ENCODE measurements around the gene NACAD.
"Not testable (repeated sequence)": the region's sequence is repeated elsewhere in the genome, so short reads cannot be mapped to it uniquely, and the experiment has no call there.

NACAD gene

DNA sequence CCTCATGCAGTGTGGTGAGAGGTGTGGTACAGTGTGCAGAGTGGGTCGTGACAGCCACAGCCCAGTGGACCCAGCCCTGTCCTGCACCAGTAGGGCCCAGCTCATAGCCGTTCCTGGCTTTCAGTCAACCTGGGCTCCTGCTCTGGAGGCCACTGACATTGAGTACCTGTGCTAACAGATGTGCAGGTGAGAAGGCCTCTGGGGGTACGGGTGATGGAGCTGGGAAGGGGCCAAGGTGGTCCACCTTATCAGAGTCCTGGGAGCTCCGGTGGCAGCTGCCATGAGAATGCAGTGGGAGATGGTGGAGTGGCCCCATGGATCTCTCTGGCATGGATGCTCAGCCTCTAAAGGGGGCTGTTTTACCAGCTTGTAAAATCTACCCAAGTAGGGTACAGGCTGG is 28.8 kb upstream of the NACAD start:
- DNase-seq (ENCODE audit: low read depth, low spot score) = no peak

DNA sequence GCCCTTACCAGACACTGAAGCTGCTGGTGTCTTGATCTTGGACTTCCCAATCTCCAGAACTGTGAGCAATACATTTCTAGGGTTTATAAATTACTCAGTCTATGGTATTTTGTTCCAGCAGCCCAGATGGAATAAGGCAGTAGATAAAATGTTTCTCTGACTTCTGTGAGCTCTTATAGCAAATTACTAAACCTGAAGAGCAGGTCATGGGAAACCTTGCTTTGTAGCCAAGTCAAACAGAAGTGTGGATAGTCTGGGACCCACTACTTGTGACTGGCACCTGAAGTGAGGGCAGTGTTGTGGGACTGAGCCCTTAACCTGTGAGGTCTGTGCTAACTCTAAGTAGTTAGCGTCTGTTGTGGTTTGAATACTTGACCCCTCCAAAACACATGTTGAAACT is 27.3 kb upstream of the NACAD start:
- no peak for DNase-seq (ENCODE audit: low read depth, low spot score)

DNA sequence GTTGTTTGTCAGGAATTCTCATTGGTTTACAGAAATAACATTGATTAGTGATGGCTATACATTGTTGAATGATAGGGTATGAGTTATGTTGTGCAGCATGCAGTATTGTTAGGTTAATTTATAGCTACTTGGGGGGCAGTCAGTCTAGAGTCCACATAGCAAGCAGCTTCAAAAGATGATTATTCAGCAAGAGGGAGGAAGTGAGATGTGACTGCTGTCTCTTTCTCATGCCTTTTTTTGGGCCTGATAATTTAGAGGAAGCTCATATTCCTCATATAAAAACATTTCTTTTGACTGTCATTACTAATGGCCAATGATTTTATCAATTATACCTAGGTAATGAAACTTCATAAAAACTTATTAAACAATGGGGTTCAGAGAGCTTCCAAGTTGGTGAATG is 26.2 kb upstream of the NACAD start:
- no peak for DNase-seq (ENCODE audit: low read depth, low spot score)

DNA sequence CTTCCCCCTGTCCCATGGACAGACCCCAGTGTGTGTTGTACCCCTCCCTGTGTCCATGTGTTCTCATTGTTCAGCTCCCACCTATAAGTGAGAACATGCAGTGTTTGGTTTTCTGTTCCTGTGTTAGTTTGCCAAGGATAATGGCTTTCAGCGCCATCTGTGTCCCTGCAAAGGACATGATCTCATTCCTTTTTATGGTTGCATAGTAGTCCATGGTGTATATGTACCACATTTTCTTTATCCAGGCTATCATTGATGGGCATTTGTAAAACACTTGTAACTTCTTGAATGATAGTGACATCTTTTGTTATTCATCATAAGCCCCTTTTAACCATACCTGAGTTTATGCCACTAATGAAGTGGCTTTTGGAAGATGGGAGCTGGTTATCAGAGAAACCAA is 25.5 kb upstream of the NACAD start:
- not testable (repeated sequence) for DNase-seq (ENCODE audit: low read depth, low spot score)

DNA sequence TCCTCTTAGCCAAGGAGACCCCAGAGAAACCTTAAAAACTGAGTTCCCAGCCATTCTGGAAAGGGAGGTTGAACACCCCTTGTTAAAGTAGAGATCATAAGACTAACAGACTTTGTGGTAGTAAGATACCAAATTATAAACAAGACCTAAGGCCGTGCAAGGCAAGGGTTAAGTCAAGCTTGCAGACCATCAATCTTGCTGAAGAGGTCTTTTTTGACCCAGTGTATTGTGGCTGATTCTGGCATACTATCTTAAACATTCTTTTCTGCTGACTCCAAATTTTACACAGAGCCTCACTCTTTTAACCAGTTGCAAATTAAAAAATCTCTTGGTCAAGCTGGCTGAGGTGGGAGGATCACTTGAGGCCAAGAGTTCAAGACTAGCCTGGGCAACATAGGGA is 23.9 kb upstream of the NACAD start:
- DNase-seq (ENCODE audit: low read depth, low spot score) = peak; percentile 46

DNA sequence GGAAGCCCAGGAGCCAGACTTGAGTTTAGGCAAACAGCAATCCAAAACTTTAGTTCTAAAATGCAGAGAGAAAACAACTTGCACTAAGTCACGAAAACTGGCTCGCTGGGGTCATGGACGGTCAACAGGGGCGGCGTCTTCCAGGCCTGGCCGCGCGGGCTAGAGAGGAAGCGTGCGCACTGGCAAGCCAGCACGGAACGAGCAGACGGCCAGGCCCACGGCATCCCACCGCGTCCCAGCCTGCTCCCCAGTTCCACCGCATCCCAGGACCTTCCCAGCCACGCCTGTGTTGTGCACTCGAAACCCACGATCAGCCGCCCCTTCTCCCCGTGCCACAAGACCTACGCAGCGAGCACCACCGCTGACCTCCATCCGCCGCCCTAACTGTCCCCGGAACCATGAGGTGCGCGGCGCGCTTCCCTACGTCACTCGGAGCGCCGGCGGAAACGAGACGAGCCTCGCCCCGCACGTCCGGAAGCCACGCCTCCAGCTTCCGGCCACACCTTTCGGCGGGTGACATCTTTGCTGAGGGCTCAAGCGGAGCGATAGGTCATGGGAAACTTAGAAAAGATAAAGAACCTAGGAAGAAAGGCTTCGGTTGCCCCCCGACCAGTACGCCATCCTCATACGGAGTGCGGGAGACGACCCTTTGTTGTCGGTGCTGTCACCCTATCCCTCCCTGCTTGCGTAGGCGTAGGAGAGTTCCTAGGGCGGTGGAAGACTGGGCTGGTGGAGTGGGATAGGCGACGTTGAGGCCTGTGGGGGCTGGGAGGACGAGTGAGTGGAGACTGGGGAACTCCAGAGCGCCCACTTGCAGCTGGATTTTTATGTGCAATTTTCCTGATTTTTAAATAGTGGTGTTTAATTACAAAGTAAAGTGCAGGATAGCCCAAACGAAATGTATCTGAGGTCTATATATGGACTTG is 22.8 kb upstream of the NACAD start, which contains the start of gene TBRG4:
TSS of gene TBRG4 (minus strand) at position 400 of the 926 bp plus-strand sequence. CDS start 2,460 bp downstream, outside the sequence.
- peak; percentile 98 for DNase-seq (ENCODE audit: low read depth, low spot score)

DNA sequence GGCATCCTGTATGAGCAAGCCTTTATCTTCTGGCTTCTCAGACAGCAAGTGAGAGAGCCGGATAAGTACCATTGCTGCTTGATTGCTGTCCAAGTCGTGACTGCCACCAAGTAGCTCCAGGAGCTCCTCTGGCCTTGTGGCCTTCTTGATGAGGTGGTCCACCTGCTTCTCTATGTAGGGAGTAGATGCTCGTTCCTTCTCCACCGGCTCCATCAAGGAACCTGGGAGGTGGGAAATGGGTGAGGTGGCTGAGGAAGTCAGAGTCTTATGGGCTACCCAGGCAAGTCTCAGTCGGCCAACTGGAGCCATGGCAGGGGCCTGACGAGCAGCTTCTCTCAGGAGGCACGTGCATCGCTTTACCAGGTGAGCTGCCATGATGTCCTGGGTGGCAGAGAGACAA is 20.1 kb upstream of the NACAD start:
- DNase-seq (ENCODE audit: low read depth, low spot score) = no peak

DNA sequence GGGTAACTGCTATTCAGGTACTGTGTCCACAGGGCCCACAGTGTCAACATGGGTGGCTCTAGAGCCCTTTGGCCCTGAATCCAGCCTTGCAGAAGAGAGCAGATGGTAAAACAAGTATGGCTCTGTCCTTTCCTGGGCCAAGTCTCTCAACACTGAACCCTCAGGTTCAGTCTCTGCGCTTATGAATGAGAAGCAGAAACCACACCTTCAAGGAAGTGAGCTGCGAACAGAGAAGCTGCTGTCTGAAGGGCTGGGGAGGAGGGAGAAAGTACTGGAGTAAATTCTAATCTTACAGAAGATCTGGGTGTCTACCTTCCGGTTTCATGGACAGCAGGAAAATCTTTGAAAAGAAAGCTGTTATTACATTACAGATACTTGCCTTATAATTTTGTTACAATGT is 18.6 kb upstream of the NACAD start:
- DNase-seq (ENCODE audit: low read depth, low spot score) = no peak

DNA sequence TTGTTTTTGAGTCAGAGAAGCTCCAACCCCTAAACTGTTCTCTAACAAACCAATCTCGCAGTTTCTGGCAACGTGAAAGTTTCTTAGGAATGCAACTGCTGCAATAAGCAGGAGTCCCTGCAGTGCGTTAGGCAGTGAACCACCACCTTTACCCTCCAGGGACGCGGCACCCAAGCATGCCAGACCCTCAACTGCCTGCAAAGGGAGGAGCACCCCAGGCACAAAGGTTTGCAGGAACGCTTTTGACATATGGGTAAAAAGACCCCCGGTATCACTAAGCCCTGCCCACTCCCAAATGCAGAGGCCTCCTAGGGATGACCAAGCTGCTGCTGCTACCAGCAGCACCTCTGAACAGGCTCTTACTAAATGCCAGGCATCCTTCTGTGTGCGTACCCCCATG is 18.1 kb upstream of the NACAD start:
- DNase-seq (ENCODE audit: low read depth, low spot score) = no peak

DNA sequence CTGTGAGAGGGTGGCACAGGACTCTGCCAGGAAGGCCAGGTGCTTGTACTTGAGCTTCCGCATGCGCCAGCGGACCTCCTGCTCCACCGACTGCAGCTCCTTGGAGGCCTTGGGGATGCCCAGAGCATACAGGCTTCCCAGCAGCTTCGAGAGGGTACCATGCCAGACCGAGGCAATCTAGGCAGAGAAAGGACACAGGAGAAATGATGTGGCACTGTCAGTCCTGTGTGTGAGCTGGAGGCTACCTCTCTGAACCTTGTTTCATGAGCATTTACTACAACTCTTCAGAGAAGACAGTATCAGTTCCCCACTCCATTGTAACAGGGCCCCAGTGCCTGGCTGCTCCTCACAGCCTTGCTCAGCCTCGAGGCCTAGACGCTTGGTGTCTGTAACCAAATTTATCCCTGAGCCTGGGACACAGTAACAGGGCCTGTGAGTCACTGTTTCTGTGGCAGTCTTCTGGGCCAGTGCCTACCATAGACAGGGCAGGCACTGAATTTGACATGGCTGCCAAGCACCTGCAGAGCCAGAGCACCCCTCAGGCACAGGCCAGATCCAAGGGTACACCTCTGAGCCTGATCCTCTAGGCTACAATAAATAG is 16.9 kb upstream of the NACAD start:
- no peak for DNase-seq (ENCODE audit: low read depth, low spot score)

DNA sequence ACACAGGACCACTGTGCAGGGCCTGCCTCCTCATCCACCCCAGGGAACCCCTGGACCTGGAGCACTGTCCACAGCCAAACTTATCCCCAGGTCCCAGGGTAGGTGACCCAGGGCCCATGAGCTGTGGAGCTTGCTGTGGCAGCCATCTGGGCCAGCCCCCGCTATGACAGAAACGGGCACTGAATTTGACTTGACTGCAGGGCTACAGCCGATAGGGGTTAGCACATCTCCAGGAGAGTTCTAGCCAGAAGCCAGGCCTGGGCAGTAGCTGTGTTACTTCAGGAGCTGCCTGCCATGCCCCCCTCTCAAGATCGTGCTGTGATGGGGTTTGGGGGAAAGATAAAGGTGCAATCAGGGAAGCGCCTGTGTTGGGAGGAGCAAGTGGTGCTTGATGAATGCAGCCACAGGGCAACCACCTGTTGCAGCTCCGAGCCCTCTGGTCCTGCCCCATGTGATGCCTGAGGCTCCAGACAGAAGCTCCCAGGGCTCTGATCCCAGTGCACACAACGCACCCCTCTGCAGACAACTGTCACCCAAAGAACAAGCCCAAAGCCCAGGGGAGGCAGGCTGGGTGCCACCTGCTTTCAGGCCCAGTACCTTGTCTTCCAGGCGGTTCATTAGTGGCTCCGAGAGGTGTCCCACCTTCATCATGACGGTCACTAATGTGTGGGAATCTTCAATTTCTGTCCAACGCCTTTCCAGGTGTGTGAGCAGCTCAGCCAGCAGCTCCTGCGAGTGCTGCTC is 16.2 kb upstream of the NACAD start:
- no peak for DNase-seq (ENCODE audit: low read depth, low spot score)

DNA sequence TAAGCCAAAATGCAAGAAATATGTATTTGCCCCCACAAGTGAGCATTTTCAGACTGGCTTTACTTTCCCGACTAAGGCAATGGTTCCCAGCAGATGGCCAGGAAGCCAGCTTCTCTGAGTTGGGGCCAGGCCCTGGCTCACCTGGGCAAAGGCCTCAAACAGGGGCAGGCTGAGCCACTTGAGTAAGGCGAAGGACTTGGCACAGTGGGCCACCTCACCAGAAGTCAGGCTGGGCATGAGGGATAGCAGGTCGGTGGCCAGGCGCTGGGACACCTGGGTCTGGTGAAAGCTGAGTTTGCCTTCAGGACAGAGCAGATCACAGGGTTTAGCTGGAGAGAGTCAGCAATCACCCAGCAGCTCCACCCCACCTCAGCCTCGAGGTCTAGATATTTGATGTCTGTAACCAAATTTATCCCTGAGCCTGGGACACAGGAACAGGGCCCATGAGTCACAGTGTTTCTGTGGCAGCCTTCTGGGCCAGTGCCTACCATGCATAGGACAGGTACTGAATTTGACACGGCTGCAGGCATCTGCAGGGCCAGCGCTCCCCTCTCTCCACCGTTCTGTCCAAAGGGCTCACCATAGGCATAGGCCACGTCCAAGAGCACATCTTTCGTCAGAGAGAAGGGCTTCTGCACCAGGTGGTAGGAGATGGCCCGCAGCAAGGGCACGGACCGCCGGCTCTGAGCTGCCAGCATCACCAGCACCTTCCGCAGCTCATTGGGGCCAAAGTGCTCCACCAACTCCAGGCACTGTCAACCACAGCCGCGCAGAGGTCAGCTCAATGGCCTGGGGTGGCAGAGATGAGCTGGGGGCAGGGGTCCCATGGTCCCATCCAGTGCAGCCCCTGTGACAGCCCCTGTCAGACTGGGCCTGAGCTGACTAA is 15.4 kb upstream of the NACAD start:
- no peak for DNase-seq (ENCODE audit: low read depth, low spot score)

DNA sequence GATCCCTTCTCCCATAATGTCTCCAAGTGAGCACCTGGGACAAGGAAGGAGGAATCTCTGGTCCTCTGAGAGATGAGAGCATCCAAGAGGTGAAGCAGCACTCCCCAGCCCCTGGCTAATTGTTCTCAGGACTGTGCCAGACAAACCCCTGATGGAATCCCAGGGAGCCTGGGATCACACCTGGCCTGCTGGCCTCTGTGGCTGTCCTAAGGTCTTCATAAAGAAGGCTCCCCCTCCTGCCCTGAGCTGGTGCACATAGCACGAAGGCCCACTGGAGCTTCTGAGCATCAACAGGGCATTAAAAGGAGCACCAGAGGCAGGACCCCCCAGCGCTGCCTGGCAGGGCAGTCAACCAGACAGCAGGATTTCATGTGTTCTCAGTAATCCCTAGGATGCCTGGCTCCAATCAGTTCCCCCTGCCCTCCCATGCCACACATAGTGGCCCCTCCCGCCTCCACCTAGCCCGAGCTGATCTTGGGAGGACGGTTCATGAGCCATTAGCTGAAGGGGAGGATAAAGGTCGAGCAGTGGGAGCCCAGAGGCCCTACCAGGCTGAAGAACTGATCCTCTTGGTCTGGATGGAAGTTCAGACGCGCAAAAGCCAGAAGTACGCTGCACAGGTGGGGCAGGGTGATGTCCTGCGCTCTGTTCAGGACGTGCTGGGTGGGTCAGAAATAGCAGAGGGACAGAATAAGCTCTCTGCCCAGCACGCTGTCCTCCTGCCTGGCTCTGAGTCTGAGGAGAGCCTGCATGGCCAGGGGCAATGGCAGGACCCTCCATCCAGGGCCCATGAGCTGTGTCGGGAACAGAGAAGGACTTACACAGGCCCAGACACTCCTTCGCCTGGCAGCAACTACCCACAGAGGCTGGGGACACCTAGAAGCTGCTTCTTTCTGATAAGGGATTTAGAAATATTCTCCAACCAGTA is 14.3 kb upstream of the NACAD start:
- DNase-seq (ENCODE audit: low read depth, low spot score) = no peak

DNA sequence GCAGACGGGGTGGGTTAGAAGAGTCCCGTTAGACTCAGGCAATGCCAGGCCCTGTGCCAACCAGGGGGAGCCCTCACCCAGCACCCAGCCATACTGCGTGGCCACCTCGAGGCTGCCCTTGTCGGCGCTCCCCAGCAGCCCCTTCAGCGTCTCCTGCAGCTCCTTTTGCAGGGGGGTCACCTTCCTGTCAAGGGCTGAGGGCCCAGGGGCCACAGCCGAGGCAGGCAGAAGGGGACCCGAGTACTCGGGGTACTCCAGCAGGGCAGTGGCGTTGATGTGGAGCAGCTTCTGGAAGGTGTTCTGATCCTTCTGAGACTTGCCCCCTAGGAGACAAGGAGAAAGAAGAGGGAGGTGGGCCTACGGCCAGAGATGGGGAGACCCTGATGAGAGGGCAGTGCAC is 13.0 kb upstream of the NACAD start:
- DNase-seq (ENCODE audit: low read depth, low spot score) = no peak

DNA sequence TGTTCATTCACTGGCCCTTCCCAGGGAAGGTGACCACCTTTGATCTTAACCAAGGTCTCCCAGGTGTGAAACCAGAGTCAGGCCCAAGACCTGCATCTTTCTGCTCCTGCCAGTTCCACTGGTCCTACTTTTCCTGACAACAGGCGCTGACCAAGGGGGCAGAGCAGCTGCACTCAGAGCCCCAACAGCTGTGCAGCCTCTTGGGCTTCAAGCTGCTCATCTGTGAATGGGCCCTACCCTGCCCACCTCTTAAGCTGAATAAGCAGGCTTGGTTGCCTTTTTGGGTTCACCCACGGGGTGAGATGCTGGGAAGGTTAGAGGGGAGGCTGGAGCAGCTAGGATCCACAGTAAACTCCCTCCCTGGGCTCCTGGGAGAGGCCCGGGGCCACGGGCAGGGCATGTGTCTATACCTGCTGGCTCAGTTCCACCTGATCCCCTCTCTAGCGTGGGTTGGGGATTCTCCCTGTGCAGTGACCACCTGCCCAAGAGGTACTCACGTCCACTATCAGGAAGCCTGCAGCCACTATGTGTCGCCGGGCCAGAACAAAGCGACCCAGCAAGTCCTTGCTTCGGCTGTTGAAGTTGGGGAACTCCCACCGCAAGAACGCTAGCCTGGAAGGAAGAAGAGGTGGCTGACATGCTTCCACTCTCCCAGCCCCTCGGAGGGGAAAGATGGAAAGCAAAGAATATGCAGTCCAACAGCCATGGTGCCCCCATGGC is 12.2 kb upstream of the NACAD start:
- DNase-seq (ENCODE audit: low read depth, low spot score) = no peak

DNA sequence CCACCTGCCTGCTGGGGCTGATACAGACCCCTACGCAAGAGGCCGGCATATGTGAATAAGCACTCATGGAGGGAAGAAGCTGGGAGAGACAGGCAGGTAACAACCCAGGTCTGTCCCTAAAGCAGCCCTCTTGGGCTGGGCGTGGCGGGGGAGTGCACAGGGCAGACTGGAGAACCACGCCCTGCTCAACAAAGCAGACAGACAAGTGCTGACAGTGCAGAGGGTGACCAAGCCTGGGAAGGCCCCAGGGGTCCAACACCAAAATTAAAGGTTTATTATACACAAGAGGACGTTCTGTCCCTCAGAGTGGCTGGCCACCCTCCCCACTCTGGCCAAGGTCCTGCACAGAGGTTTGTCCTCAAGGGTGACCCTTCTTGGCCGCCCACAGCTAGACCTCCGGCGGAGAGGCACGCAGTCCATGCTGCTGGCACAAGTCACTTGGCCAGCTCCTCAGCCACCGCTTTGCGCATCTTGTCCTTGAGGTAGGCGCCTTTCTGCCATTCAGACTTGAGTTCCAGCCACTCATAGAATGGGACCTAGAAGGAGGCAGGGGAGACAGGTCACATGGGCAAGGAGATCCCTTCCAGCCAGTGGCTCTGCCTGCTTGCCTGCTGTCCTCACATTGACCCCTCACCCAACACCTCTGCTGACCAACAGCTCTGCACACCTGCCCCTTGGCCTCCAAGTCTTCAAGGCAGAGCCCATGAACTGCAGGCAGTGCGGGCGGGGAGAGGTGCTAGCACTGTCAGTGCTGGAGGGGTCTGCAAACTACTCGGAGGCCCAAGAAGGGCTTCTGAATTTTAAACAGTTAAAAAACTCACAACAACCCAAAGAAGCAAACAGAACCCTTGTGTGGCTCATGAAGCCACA is 11.4 kb upstream of the NACAD start:
- no peak for DNase-seq (ENCODE audit: low read depth, low spot score)

DNA sequence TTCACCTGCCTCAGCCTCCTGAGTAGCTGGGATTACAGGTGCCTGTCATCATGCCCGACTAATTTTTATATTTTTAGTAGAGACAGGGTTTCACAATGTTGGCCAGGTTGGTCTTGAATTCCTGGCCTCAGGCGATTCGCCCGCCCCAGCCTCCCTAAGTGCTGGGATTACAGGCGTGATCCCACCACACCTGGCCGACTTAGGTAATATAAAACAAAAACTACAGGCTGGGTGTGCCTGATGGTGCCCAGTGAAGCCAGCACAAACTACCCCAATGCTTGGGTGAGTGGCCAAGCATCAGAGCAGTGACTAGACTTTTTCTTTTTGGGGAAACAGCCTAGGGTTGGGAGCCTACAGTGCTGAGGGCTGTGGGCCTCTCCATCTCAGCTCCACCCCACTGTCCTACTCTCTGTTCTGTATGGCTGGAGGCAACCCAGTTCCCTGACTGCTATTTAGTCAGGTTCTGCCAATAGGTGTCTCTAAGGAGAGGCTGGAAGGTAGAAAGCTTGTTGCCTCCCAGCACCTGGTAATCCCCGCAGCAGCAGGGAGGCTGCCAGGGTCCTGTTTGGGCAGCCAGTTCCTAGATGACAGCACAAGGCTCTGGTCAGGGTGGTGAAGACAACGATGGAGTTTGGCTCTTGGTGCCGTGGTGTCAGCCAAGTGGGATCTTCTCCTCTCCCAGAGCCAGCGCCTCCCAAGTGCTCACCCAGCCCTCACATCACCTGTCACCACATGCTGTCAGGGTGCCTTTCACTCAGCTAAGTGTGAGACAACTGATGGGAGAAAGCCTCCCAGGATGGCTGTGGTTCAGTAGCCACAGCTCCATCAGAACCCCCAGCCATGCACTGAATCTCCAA is 10.4 kb upstream of the NACAD start:
- DNase-seq (ENCODE audit: low read depth, low spot score) = no peak

DNA sequence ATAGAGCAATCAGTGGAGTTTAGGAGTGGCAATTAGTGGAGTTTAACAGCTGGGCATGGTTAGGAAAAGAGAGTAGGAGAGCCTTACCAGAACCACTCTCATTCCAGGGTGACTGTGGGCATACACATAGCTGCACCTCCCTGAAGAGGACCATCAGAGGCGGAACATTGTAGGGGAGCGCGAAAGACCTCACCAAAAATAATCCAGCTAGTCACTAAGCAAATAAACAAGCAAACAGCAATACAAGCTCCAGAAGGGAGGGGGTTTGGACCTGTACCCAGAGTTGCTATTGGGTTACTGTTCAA is 4.1 kb upstream of the NACAD start:
- no peak for DNase-seq (ENCODE audit: low read depth, low spot score)
